GM23248 (cell line): Measurements from ENCODE around the gene PYY.

Experiments used
- EZH2 ChIP-seq: fragments of 200-600 bp; sonication (generic); IDR thresholded peaks from 2 replicates; pipeline ENCODE4 v1.6.1; 2018; ENCODE audit warnings: antibody characterized with exemption, mild to moderate bottlenecking; ENCODE audit not compliant: insufficient read depth, poor library complexity, severe bottlenecking
- EZH2phosphoT487 ChIP-seq: fragments of 200-600 bp; sonication (generic); IDR thresholded peaks from 2 replicates; pipeline ENCODE4 v1.6.1; 2018; ENCODE audit warnings: antibody characterized with exemption, moderate library complexity, mild to moderate bottlenecking, low read depth; ENCODE audit not compliant: insufficient read depth

GRCh38 chr17:43913584-43913983, 40.2 kb downstream of the PYY start:
- TF ChIP-seq EZH2 (no peak), EZH2phosphoT487 (no peak)
